IPS DF 6.9 (cell line): ENCODE data around the gene ADAMTS7.
"Not testable (repeated sequence)": the region's sequence is repeated elsewhere in the genome, so short reads cannot be mapped to it uniquely, and the experiment has no call there.

ENCODE experiments used
- DNase-seq: peaks from one replicate; pipeline ENCODE4 v3.0.0-alpha.2; 2013; ENCODE audit warnings: low read depth, low spot score
- H3K27ac ChIP-seq: one replicate; pipeline ENCODE4 v1.5.1; 2013; ENCODE audit warnings: low read length, control low read depth
- H3K27me3 ChIP-seq: 2 replicates; pipeline ENCODE4 v1.6.1; 2013; ENCODE audit warnings: mild to moderate bottlenecking, low read length; ENCODE audit not compliant: control insufficient read depth, insufficient read depth
- H3K36me3 ChIP-seq: 2 replicates; pipeline ENCODE4 v1.6.1; 2013; ENCODE audit warnings: low read length; ENCODE audit not compliant: control insufficient read depth, insufficient read depth
- H3K4me1 ChIP-seq: 2 replicates; pipeline ENCODE4 v1.6.1; 2013; ENCODE audit warnings: low read length; ENCODE audit not compliant: control insufficient read depth, insufficient read depth
- H3K4me3 ChIP-seq: 2 replicates; pipeline ENCODE4 v1.5.1; 2013; ENCODE audit warnings: mild to moderate bottlenecking, low read length
- H3K9me3 ChIP-seq: 2 replicates; pipeline ENCODE4 v1.6.1; 2013; ENCODE audit warnings: low read length, inconsistent platforms; ENCODE audit not compliant: control insufficient read depth, insufficient read depth
- WGBS: extraction: QIAGEN DNeasy Blood & Tissue Kit; methylation state at CpG from one replicate; pipeline ENCODE4 v1.1.7; 2013; ENCODE audit warnings: mixed read lengths, missing lambda C conversion rate; ENCODE audit not compliant: insufficient read length, insufficient coverage; 5-methylcytosine and 5-hydroxymethylcytosine counted together

The ADAMTS7 gene

GRCh38 chr15:78739206-78739605 lies 72.1 kb downstream of the ADAMTS7 start:
- Histone ChIP-seq H3K36me3 (no peaks in the 10 kb centered on the region), H3K27ac (no peak overlapping the region), H3K4me1 (peaks cover 4% of the 10 kb centered on the region; the same call in 1 of the 2 replicates), H3K27me3 (no peaks in the 10 kb centered on the region), H3K9me3 (no peaks in the 10 kb centered on the region), H3K4me3 (no peak overlapping the region)
- DNase-seq: no peak
- no CpG with 5 or more reads among the region's 9 CpGs for WGBS

DNA sequence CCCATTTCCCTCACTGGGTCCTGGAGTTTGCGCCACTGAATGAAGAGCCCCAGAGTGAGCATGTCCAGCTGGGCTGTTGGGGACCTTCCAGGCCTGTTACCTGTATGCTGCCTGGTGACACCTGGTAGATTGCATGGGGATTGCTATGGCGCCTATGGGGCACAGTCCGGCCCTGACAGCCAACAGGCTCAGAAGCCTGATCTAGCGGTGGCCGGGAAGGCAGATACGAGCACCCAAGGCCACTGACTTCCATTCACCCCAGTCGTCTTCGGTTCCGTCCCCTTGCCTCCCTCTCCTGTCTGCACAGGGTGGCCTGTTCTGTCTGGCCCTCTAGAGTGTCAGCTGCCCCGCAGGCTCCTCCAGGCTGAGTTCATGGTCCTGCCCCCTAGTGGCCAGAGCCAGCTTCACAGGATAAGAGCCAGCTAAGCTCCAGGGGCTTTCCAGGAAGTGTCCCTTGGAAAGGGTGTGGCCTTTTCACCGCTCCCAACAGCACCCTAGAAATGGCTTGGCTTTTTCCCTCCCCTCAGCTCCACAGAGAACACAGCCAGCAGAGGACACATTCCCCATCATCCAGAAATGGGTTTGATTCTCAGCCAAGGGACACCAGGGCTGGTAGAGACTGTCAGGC lies 73.2 kb downstream of the ADAMTS7 start:
- WGBS: no CpG with 5 or more reads among the region's 11 CpGs
- not testable (repeated sequence) for H3K36me3 ChIP-seq, H3K9me3 ChIP-seq, H3K4me3 ChIP-seq, DNase-seq, H3K27ac ChIP-seq, H3K27me3 ChIP-seq, H3K4me1 ChIP-seq

- H3K9me3 ChIP-seq: no peaks in the 10 kb centered on the region
- no peak overlapping the region for H3K27ac ChIP-seq
- peaks cover 4% of the 10 kb centered on the region; the same call in 1 of the 2 replicates for H3K4me1 ChIP-seq
- no peak for DNase-seq
- WGBS: 100% methylated on average over 1 of the region's 9 CpGs
- no peaks in the 10 kb centered on the region for H3K27me3 ChIP-seq
- H3K4me3 ChIP-seq: no peak overlapping the region
- no peaks in the 10 kb centered on the region for H3K36me3 ChIP-seq
Observed at GRCh38 chr15:78737187-78737820, 74.0 kb downstream of the ADAMTS7 start.

- no CpG with 5 or more reads among the region's 4 CpGs for WGBS
- H3K36me3 ChIP-seq, H3K4me1 ChIP-seq, H3K27ac ChIP-seq, DNase-seq, H3K27me3 ChIP-seq, H3K9me3 ChIP-seq, H3K4me3 ChIP-seq: not testable (repeated sequence)
Observed at GRCh38 chr15:78736286-78736685, 75.0 kb downstream of the ADAMTS7 start.

- no CpG with 5 or more reads among the region's 8 CpGs for WGBS
- no peak for DNase-seq
- Histone ChIP-seq H3K36me3 (no peaks in the 10 kb centered on the region), H3K4me3 (no peak overlapping the region), H3K9me3 (no peaks in the 10 kb centered on the region), H3K27me3 (no peaks in the 10 kb centered on the region), H3K4me1 (no peaks in the 10 kb centered on the region), H3K27ac (no peak overlapping the region)
Observed at GRCh38 chr15:78734451-78735064, 76.7 kb downstream of the ADAMTS7 start.

DNA sequence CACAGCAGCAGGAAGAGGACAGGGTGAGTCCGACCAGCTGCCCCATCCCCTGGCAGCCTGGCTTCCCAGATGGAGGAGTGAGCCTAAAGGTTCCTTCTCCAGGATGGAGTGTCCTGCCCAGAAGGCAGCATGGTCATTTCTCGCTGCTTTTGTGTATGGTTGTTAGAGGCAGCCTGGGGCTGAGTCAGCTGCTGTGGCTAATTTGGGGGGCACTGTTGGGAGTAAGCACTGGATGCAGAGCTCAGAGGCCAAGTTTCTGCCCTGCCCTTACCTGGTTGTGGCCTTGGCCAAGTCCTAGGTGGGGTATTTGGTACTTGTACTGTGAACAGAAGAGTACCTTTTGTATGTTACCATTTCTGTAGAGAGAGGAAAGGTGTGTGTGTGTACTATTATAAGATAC lies 78.6 kb downstream of the ADAMTS7 start:
- no peaks in the 10 kb centered on the region for H3K9me3 ChIP-seq
- WGBS: no CpG with 5 or more reads among the region's 2 CpGs
- no peaks in the 10 kb centered on the region for H3K27me3 ChIP-seq
- H3K4me3 ChIP-seq: no peak overlapping the region
- no peaks in the 10 kb centered on the region for H3K36me3 ChIP-seq
- no peak overlapping the region for H3K27ac ChIP-seq
- H3K4me1 ChIP-seq: no peaks in the 10 kb centered on the region
- no peak for DNase-seq

- no CpG with 5 or more reads among the region's 6 CpGs for WGBS
- Histone ChIP-seq H3K9me3 (no peaks in the 10 kb centered on the region), H3K27ac (no peak overlapping the region), H3K4me3 (no peak overlapping the region), H3K27me3 (no peaks in the 10 kb centered on the region), H3K4me1 (no peaks in the 10 kb centered on the region), H3K36me3 (no peaks in the 10 kb centered on the region)
- DNase-seq: no peak
Observed at GRCh38 chr15:78730955-78731354, 80.3 kb downstream of the ADAMTS7 start.

- H3K4me1 ChIP-seq, H3K36me3 ChIP-seq, H3K27me3 ChIP-seq, H3K9me3 ChIP-seq, H3K4me3 ChIP-seq, H3K27ac ChIP-seq, DNase-seq: not testable (repeated sequence)
- WGBS: no CpG with 5 or more reads among the region's 1 CpG
Observed at GRCh38 chr15:78728427-78728826, 82.8 kb downstream of the ADAMTS7 start.

GRCh38 chr15:78727561-78727960 lies 83.7 kb downstream of the ADAMTS7 start:
- H3K27me3 ChIP-seq: no peaks in the 10 kb centered on the region
- H3K9me3 ChIP-seq: no peaks in the 10 kb centered on the region
- H3K4me3 ChIP-seq: no peak overlapping the region
- WGBS: no CpG with 5 or more reads among the region's 5 CpGs
- H3K36me3 ChIP-seq: no peaks in the 10 kb centered on the region
- no peaks in the 10 kb centered on the region for H3K4me1 ChIP-seq
- no peak for DNase-seq
- no peak overlapping the region for H3K27ac ChIP-seq

DNA sequence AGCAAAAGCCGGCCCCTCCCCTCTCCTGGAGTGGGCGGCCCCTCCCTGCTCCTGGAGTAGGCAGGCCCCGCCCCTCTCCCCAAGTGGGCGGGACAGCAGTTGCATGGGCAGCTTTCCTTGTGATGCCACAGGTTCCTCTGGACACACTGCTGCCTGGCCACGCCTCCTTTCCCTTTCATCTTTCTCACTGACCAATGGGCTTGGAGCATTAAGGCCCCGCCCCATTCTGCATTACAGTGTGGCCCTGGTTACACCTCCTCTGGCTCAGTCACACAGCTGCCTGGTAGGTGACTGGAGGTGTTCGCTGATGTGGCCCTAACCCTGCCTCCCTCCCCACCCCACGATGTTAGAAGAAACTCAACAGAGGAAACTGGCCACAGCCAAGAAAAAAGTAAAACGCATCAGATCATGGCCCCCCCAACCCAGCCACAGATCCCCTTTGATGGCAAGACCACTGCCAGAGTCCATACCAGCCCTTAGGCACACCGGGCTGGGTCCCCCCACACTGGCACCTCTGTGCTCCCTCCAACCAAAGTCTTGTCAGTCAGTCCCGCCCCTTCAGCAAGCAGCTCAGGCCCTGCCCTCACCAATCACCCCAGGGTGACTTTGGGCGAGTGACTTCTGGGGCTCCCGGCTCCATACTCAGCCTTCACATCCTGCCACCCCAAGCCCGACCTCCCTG lies 84.3 kb downstream of the ADAMTS7 start:
- Histone ChIP-seq H3K27ac (no peak overlapping the region), H3K36me3 (no peaks in the 10 kb centered on the region), H3K9me3 (no peaks in the 10 kb centered on the region), H3K4me3 (no peak overlapping the region), H3K4me1 (no peaks in the 10 kb centered on the region), H3K27me3 (no peaks in the 10 kb centered on the region)
- DNase-seq: no peak
- WGBS: no CpG with 5 or more reads among the region's 14 CpGs
